Liver (tissue), 9 donors: Measurements from ENCODE around the gene CXCL17. TPM values are rescaled to one million over a fixed set of nuclear protein-coding genes. Genes with fewer than 3 reads are reported as not detected.

ENCODE experiments used
- DNase-seq: peaks from one replicate; pipeline ENCODE4 v3.0.0-alpha.2; 2017; ENCODE audit warnings: low spot score
- H3K27ac ChIP-seq, 2 donors: one replicate each; pipeline ENCODE4 v1.7.0; 2013; ENCODE audit warnings: inconsistent platforms in 2 of 2, low read length in 2 of 2, control low read depth in 1 of 2, low read depth in 1 of 2, mild to moderate bottlenecking in 1 of 2
- H3K27me3 ChIP-seq, 4 donors: one replicate each; pipeline versions ENCODE4 v1.6.1 to v1.7.0; 2013; ENCODE audit warnings: low read length in 3 of 4, inconsistent platforms in 1 of 4, mild to moderate bottlenecking in 1 of 4, moderate library complexity in 1 of 4; ENCODE audit not compliant: control insufficient read depth in 4 of 4, insufficient read depth in 4 of 4
- H3K36me3 ChIP-seq, 4 donors: one replicate each; pipeline versions ENCODE4 v1.6.1 to v1.7.0; 2013; ENCODE audit warnings: low read length in 3 of 4, mild to moderate bottlenecking in 3 of 4, low read depth in 1 of 4, moderate library complexity in 1 of 4; ENCODE audit not compliant: control insufficient read depth in 4 of 4, insufficient read depth in 3 of 4
- H3K4me1 ChIP-seq, 4 donors: one replicate each; pipeline versions ENCODE4 v1.6.1 to v1.7.0; 2013; ENCODE audit warnings: low read length in 3 of 4, mild to moderate bottlenecking in 3 of 4, moderate library complexity in 1 of 4; ENCODE audit not compliant: control insufficient read depth in 4 of 4, insufficient read depth in 4 of 4
- H3K4me3 ChIP-seq, 3 donors: one replicate each; pipeline versions ENCODE4 v1.6.1 to v1.7.0; 2013; ENCODE audit warnings: low read length in 3 of 3, control low read depth in 1 of 3, low read depth in 1 of 3, mild to moderate bottlenecking in 1 of 3
- H3K9ac ChIP-seq, 2 donors: one replicate each; pipeline ENCODE4 v1.7.0; 2013; ENCODE audit warnings: low read length in 2 of 2, mild to moderate bottlenecking in 2 of 2, moderate library complexity in 2 of 2, control low read depth in 1 of 2, low read depth in 1 of 2
- H3K9me3 ChIP-seq, 4 donors: one replicate each; pipeline versions ENCODE4 v1.6.1 to v1.7.0; 2013; ENCODE audit warnings: low read length in 3 of 4; ENCODE audit not compliant: control insufficient read depth in 4 of 4
- CTCF ChIP-seq: fragments of 150-350 bp; IDR thresholded peaks from 2 replicates; pipeline ENCODE4 v1.5.1; 2017; ENCODE audit warnings: improper control_type of control experiment, low read depth, low read length; ENCODE audit not compliant: missing input control
- FOXA1 ChIP-seq: IDR thresholded peaks from 2 replicates; pipeline ENCODE4 v1.6.1; 2016; ENCODE audit warnings: antibody characterized with exemption
- MAX ChIP-seq: IDR thresholded peaks from 2 replicates; pipeline ENCODE4 v1.6.1; 2016; ENCODE audit warnings: antibody characterized with exemption
- NR2F2 ChIP-seq: IDR thresholded peaks from 2 replicates; pipeline ENCODE4 v1.6.1; 2016; ENCODE audit warnings: antibody characterized with exemption
- RAD21 ChIP-seq, 2 donors: IDR thresholded peaks; 2 replicates each; pipeline ENCODE4 v1.6.1; 2016; ENCODE audit warnings: antibody characterized with exemption in 2 of 2, mild to moderate bottlenecking in 2 of 2
- REST ChIP-seq: IDR thresholded peaks from 2 replicates; pipeline ENCODE4 v1.6.1; 2016; ENCODE audit warnings: antibody characterized with exemption, mild to moderate bottlenecking
- RXRA ChIP-seq, 2 donors: IDR thresholded peaks; 2 replicates each; pipeline ENCODE4 v1.6.1; 2017 to 2018; ENCODE audit warnings: antibody characterized with exemption in 2 of 2, mild to moderate bottlenecking in 1 of 2
- SP1 ChIP-seq: IDR thresholded peaks from 2 replicates; pipeline ENCODE4 v1.6.1; 2018; ENCODE audit warnings: antibody characterized with exemption, mild to moderate bottlenecking
- WGBS: extraction: QIAGEN DNeasy Blood & Tissue Kit; methylation state at CpG from one replicate; pipeline ENCODE4 v1.1.7; 2013; 5-methylcytosine and 5-hydroxymethylcytosine counted together
- polyA plus RNA-seq, 2 donors: library from polyadenylated mRNA; stranded (reverse) in 1 of 2; unstranded in 1 of 2; fragments of 200-250 nt in 1 of 2; fragments of >200 nt in 1 of 2; fragmentation: Nextera tagmentation in 1 of 2; extraction: Ambion mirVana in 1 of 2; gene quantifications; one replicate each; pipeline versions ENCODE4 v1.2.1 to v1.2.3, GENCODE V29; 2013 to 2015
- total RNA-seq, 2 donors: library from RNA; depleted of rRNA; stranded (reverse); fragments of >200 nt; gene quantifications; one replicate each; pipeline ENCODE4 v1.2.3, GENCODE V29; 2014
- donor health status: healthy.
- donor health status: healthy.
- donor health status: healthy.
- donor health status: healthy.
- donor health status: healthy.

Gene CXCL17
- total and polyA plus RNA-seq, 4 donors = 0.10 to 0.93 TPM; not detected in 2

- no peaks in the 10 kb centered on the region for H3K36me3 ChIP-seq
Measured at GRCh38 chr19:42401365-42402303, 41.1 kb downstream of the CXCL17 start.

GRCh38 chr19:42400404-42400803 lies 42.3 kb downstream of the CXCL17 start:
- DNase-seq = no peak
- Histone ChIP-seq H3K9me3 (no peaks in the 10 kb centered on the region), H3K27ac (no peak overlapping the region), H3K36me3 (no peaks in the 10 kb centered on the region), H3K9ac (no peak overlapping the region), H3K27me3 (no peaks in the 10 kb centered on the region), H3K4me3 (no peak overlapping the region), H3K4me1 (peaks cover 0 to 18% (median 6%) of the 10 kb centered on the region in 4 donors)
- 98% methylated on average over 1 of the region's 1 CpG for WGBS
- TF ChIP-seq REST (no peak), SP1 (no peak), NR2F2 (no peak), CTCF (no peak), FOXA1 (no peak), MAX (no peak)

More at GRCh38 chr19:42401365-42402303, 41.1 kb downstream of the CXCL17 start:
- Histone ChIP-seq H3K9me3 (no peaks in the 10 kb centered on the region), H3K4me3 (peak overlapping the region in 1 of 3 donors; percentile 58), H3K27ac (peak overlapping the region in 1 of 2 donors; percentile 5), H3K9ac (no peak overlapping the region), H3K4me1 (peaks cover 0 to 18% (median 6%) of the 10 kb centered on the region in 4 donors), H3K27me3 (no peaks in the 10 kb centered on the region)
- TF ChIP-seq RXRA (IDR thresholded peaks at IDR 0.05) (no peak), REST (no peak), RAD21 (IDR thresholded peaks at IDR 0.05) (peak in 1 of 2 donors; percentile 71), SP1 (no peak), NR2F2 (no peak), CTCF (peak; percentile 76), MAX (no peak)
- peak; percentile 88 for DNase-seq
- 3% methylated on average over 80 of the region's 80 CpGs for WGBS
